SK-N-SH (cell line): ENCODE data around the gene DHDH. TPM values are rescaled to one million over a fixed set of nuclear protein-coding genes. Genes with fewer than 3 reads are reported as not detected.

ENCODE experiments used
- CTCF ChIA-PET: fragments of 300-600, 350-600 bp; formaldehyde crosslinking; extraction: SDS; loops from one replicate; lab custom pipeline; 2021; lab: Yijun Ruan, JAX
- POLR2A ChIA-PET: fragments of 350-600 bp; sonication (Branson Sonifier 250); formaldehyde crosslinking; extraction: SDS; loops from one replicate; lab custom pipeline; 2020; ENCODE audit warnings: antibody characterized with exemption, inconsistent platforms; lab: Yijun Ruan, JAX
- DNase-seq: peaks from one replicate; pipeline ENCODE4 v3.0.0; 2012
- H2AFZ ChIP-seq: fragments of 200-600 bp; sonication (generic); 2 replicates; pipeline ENCODE4 v1.8.1; 2016; ENCODE audit warnings: antibody characterized with exemption, mild to moderate bottlenecking, low read depth
- H3F3A ChIP-seq: fragments of 200-600 bp; sonication (generic); replicated peaks from 2 replicates; pipeline ENCODE3; 2016; ENCODE audit warnings: antibody characterized with exemption, mild to moderate bottlenecking; ENCODE audit not compliant: insufficient read depth
- H3K27ac ChIP-seq, 2 experiments: fragments of 200-500 bp in 1 of 2; fragments of 200-600 bp in 1 of 2; sonication (Bioruptor generic) in 1 of 2; sonication (generic), shearing (Covaris generic) in 1 of 2; 2 replicates each; pipeline versions ENCODE4 v1.5.1 to v1.6.1; 2014 to 2016; ENCODE audit warnings: low read depth in 2 of 2, inconsistent platforms in 1 of 2, low read length in 1 of 2, mild to moderate bottlenecking in 1 of 2, mixed read lengths in 1 of 2
- H3K27me3 ChIP-seq: fragments of 200-600 bp; sonication (generic), shearing (Covaris generic); 2 replicates; pipeline ENCODE4 v1.6.1; 2016; ENCODE audit warnings: mixed run types; ENCODE audit not compliant: insufficient read depth
- H3K36me3 ChIP-seq, 2 experiments: fragments of 200-500 bp in 1 of 2; fragments of 200-600 bp in 1 of 2; sonication (Bioruptor generic) in 1 of 2; sonication (generic) in 1 of 2; replicated peaks in 1 of 2; 2 replicates each; pipeline versions ENCODE3 to v1.5.1; 2014 to 2016; ENCODE audit warnings: low read length in 1 of 2, mild to moderate bottlenecking in 1 of 2; ENCODE audit not compliant: insufficient read depth in 2 of 2, control insufficient read depth in 1 of 2
- H3K4me1 ChIP-seq, 2 experiments: fragments of 200-500 bp in 1 of 2; fragments of 200-600 bp in 1 of 2; sonication (Bioruptor generic) in 1 of 2; sonication (generic), shearing (Covaris generic) in 1 of 2; 2 replicates each; pipeline versions ENCODE4 v1.5.1 to v1.6.1; 2014 to 2016; ENCODE audit warnings: low read depth in 1 of 2, low read length in 1 of 2, mixed run types in 1 of 2; ENCODE audit not compliant: insufficient read depth in 2 of 2, control insufficient read depth in 1 of 2
- H3K4me2 ChIP-seq: fragments of 200-600 bp; sonication (generic), shearing (Covaris generic); 2 replicates; pipeline ENCODE4 v1.6.1; 2017; ENCODE audit warnings: mixed run types
- H3K4me3 ChIP-seq, 2 experiments: fragments of 200-500 bp in 1 of 2; fragments of 200-600 bp in 1 of 2; sonication (Bioruptor generic) in 1 of 2; sonication (generic), shearing (Covaris generic) in 1 of 2; 2 replicates each; pipeline versions ENCODE4 v1.5.1 to v1.8.1; 2014 to 2016; ENCODE audit warnings: low read depth in 2 of 2, inconsistent platforms in 1 of 2, low read length in 1 of 2, mild to moderate bottlenecking in 1 of 2, mixed read lengths in 1 of 2, moderate library complexity in 1 of 2
- H3K79me2 ChIP-seq: fragments of 200-600 bp; sonication (generic); 2 replicates; pipeline ENCODE4 v1.8.1; 2017; ENCODE audit warnings: mild to moderate bottlenecking; ENCODE audit not compliant: insufficient read depth
- H3K9ac ChIP-seq: fragments of 200-600 bp; sonication (generic); 2 replicates; pipeline ENCODE4 v1.6.1; 2017; ENCODE audit warnings: mixed run types
- H3K9me2 ChIP-seq: fragments of 200-600 bp; sonication (generic); 2 replicates; pipeline ENCODE4 v1.6.1; 2017; ENCODE audit warnings: mixed run types
- H3K9me3 ChIP-seq: fragments of 200-600 bp; sonication (generic); 2 replicates; pipeline ENCODE4 v1.6.1; 2017; ENCODE audit warnings: mixed run types, mild to moderate bottlenecking, moderate library complexity
- H4K20me1 ChIP-seq: fragments of 200-600 bp; sonication (generic); 2 replicates; pipeline ENCODE4 v1.6.1; 2017; ENCODE audit warnings: mild to moderate bottlenecking, mixed run types; ENCODE audit not compliant: insufficient read depth
- ELF1 ChIP-seq: IDR thresholded peaks from 2 replicates; pipeline ENCODE4 v1.4.0; 2012
- EP300 ChIP-seq, 2 experiments: IDR thresholded peaks; 2 replicates each; pipeline versions ENCODE4 v1.4.0 to v1.6.1; 2012; ENCODE audit warnings: borderline replicate concordance in 1 of 2, low read depth in 1 of 2, low read length in 1 of 2
- FOSL2 ChIP-seq: IDR thresholded peaks from 2 replicates; pipeline ENCODE4 v1.4.0; 2012; ENCODE audit warnings: low read depth, mild to moderate bottlenecking, moderate library complexity, borderline replicate concordance
- IRF3 ChIP-seq: fragments of 150-350 bp; IDR thresholded peaks from 2 replicates; pipeline ENCODE4 v1.6.1; 2016; ENCODE audit warnings: mild to moderate bottlenecking, low read depth, low read length
- MAX ChIP-seq: IDR thresholded peaks from 2 replicates; pipeline ENCODE4 v1.4.0; 2012; ENCODE audit warnings: low read depth
- NRF1 ChIP-seq: IDR thresholded peaks from 2 replicates; pipeline ENCODE4 v1.6.1; 2012; ENCODE audit warnings: low read depth, mild to moderate bottlenecking, low read length
- PBX3 ChIP-seq: IDR thresholded peaks from 2 replicates; pipeline ENCODE4; 2012
- RCOR1 ChIP-seq: fragments of 150-350 bp; IDR thresholded peaks from 2 replicates; pipeline ENCODE4 v1.6.1; 2017; ENCODE audit warnings: antibody characterized with exemption, low read length
- REST ChIP-seq: IDR thresholded peaks from 2 replicates; pipeline ENCODE4 v1.6.1; 2012; ENCODE audit warnings: mild to moderate bottlenecking, low read depth, low read length, moderate library complexity
- SIN3A ChIP-seq: IDR thresholded peaks from 2 replicates; pipeline ENCODE4 v1.6.1; 2012; ENCODE audit warnings: low read depth, mild to moderate bottlenecking, low read length, moderate library complexity, borderline replicate concordance
- USF2 ChIP-seq: fragments of 150-350 bp; IDR thresholded peaks from 2 replicates; pipeline ENCODE4 v1.6.1; 2017; ENCODE audit warnings: antibody characterized with exemption, low read length, low read depth, borderline replicate concordance
- WGBS: methylation state at CpG from one replicate; pipeline ENCODE4 v1.1.6; 2017; ENCODE audit warnings: low lambda C conversion rate; 5-methylcytosine and 5-hydroxymethylcytosine counted together
- polyA plus RNA-seq, 3 experiments: library from polyadenylated mRNA; depleted of rRNA; stranded (reverse); fragments of >200 nt; gene quantifications; 2 replicates each; pipeline ENCODE4 v1.2.3, GENCODE V29; 2012

The DHDH gene
- polyA plus RNA-seq, 1 of the 3 experiments (the other 2 are of a cell fraction): 0.72 TPM

- no peak for DNase-seq
- ChIA-PET CTCF (no interaction called here), POLR2A (interaction anchor here (0.7 kb wide), 1 partner anchor 10 kb away, joined by 3 read pairs; no protein-coding TSS in a partner anchor)
- H3K27ac ChIP-seq: no peak overlapping the region
- 0 out of 4 replicates have a peak, but pooled peaks cover 0 to 4% of the 10 kb centered on the region in 2 experiments for H3K4me1 ChIP-seq
- H3K36me3 ChIP-seq: peaks cover 9 to 14% of the 10 kb centered on the region in 2 experiments
- H3K4me3 ChIP-seq: no peak overlapping the region
- no peak overlapping the region for H3K9ac ChIP-seq
- H3K9me3 ChIP-seq: no peaks in the 10 kb centered on the region
- TF ChIP-seq ELF1 (no peak), PBX3 (no peak), RCOR1 (no peak), USF2 (no peak), SIN3A (no peak), IRF3 (no peak), MAX (no peak), NRF1 (no peak), FOSL2 (no peak), EP300 (IDR thresholded peaks at IDR 0.05; ENCODE audit: borderline replicate concordance in 1 of 2, low read depth in 1 of 2, low read length in 1 of 2) (no peak), REST (no peak)
- H3K9me2 ChIP-seq: no peaks in the 10 kb centered on the region
- H3F3A ChIP-seq: peaks cover 11% of the 10 kb centered on the region
- H3K79me2 ChIP-seq: no peaks in the 10 kb centered on the region
- 92% methylated on average over 8 of the region's 12 CpGs for WGBS
- H3K4me2 ChIP-seq: no peak overlapping the region
- H2AFZ ChIP-seq: no peak overlapping the region
- no peaks in the 10 kb centered on the region for H3K27me3 ChIP-seq
- no peaks in the 10 kb centered on the region for H4K20me1 ChIP-seq
Measured at GRCh38 chr19:48921721-48922500, 11.6 kb upstream of the DHDH start.
